Measurements from ENCODE around the gene ZHX3. TPM values are rescaled to one million over a fixed set of nuclear protein-coding genes. Genes with fewer than 3 reads are reported as not detected.

Gene ZHX3
- total and polyA plus RNA-seq, 2 of the 13 experiments (the other 11 are each of a cell fraction or from before 2014, with no cell fraction given) = 8.4 to 11.7 TPM

GRCh38 chr20:41196653-41197225 lies 120.8 kb downstream of the ZHX3 start:
- Histone ChIP-seq H3K36me3 (replicated peaks in 1 of 2; ENCODE audit: control insufficient read depth in 1 of 2, insufficient read depth in 2 of 2, low read length in 2 of 2) (peaks cover 0 to 2% of the 10 kb centered on the region in 2 experiments; a peak in 1 of 5 replicates), H4K20me1 (ENCODE audit: insufficient read depth, low read length) (no peaks in the 10 kb centered on the region), H3K4me3 (replicated peaks in 1 of 3; ENCODE audit: insufficient read depth in 1 of 3, low read depth in 2 of 3, low read length in 3 of 3) (no peak overlapping the region), H3K9me3 (ENCODE audit: low read length) (peaks cover 8% of the 10 kb centered on the region; the same call in 1 of the 2 replicates), H3K4me1 (ENCODE audit: insufficient read depth, low read length) (no peaks in the 10 kb centered on the region), H3K79me2 (ENCODE audit: insufficient read depth, low read length) (no peaks in the 10 kb centered on the region), H3K4me2 (ENCODE audit: low read depth, low read length) (no peak overlapping the region), H3K27ac (ENCODE audit: extremely low read length, insufficient read depth, low read length) (no peak overlapping the region), H3K9ac (ENCODE audit: insufficient read depth, low read depth, low read length) (no peak overlapping the region), H3K27me3 (ENCODE audit: control insufficient read depth in 1 of 2, insufficient read depth in 2 of 2, low read length in 2 of 2) (no peaks in the 10 kb centered on the region), H2AFZ (ENCODE audit: low read length) (no peak overlapping the region)
- DNase-seq (ENCODE audit: low spot score) (no peak), FAIRE-seq (no peak), ATAC-seq (no peak)
- intact Hi-C loops (cut with micrococcal nuclease; ENCODE audit: unreplicated experiment) (no loop called here), in situ Hi-C loops (cut with HindIII; ENCODE audit: extremely low pct_ligation_motif_present, low pct_unique_long_range_greater_than_20kb) (no loop called here)
- CTCF ChIA-PET (ENCODE audit: low intra/inter-chr PET ratio, low total read pairs) = no interaction called here
- POLR2A ChIA-PET = no interaction called here
- TF ChIP-seq CENPT (CRISPR knock-in tag; IDR thresholded peaks at IDR 0.05; ENCODE audit: low read depth) (no peak), ZNF550 (CRISPR knock-in tag; IDR thresholded peaks at IDR 0.05; ENCODE audit: borderline replicate concordance) (no peak), THRA (CRISPR knock-in tag; IDR thresholded peaks at IDR 0.05; ENCODE audit: borderline replicate concordance) (no peak), ZBTB26 (CRISPR knock-in tag; IDR thresholded peaks at IDR 0.05; ENCODE audit: borderline replicate concordance) (0 out of 2 replicates have a peak, but pooled peaks have one; percentile 27)
- whole genome bisulfite sequencing (ENCODE audit: low lambda C conversion rate) = 98% methylated on average over 1 of the region's 1 CpG
- no TSS peak for BruUV-seq (replicated peaks)

GRCh38 chr20:41192575-41192974 lies 125.0 kb downstream of the ZHX3 start:
- DNase-seq (ENCODE audit: low spot score) (no peak), FAIRE-seq (no peak), ATAC-seq (peak; percentile 43; the same call in 2 of the 3 replicates)
- Histone ChIP-seq H3K27me3 (ENCODE audit: control insufficient read depth in 1 of 2, insufficient read depth in 2 of 2, low read length in 2 of 2) (no peaks in the 10 kb centered on the region), H4K20me1 (ENCODE audit: insufficient read depth, low read length) (no peaks in the 10 kb centered on the region), H3K27ac (ENCODE audit: extremely low read length, insufficient read depth, low read length) (no peak overlapping the region), H2AFZ (ENCODE audit: low read length) (no peak overlapping the region), H3K36me3 (replicated peaks in 1 of 2; ENCODE audit: control insufficient read depth in 1 of 2, insufficient read depth in 2 of 2, low read length in 2 of 2) (peaks cover 0 to 2% of the 10 kb centered on the region in 2 experiments; a peak in 1 of 5 replicates), H3K9me3 (ENCODE audit: low read length) (no peaks in the 10 kb centered on the region), H3K4me1 (ENCODE audit: insufficient read depth, low read length) (no peaks in the 10 kb centered on the region), H3K4me2 (ENCODE audit: low read depth, low read length) (no peak overlapping the region), H3K4me3 (replicated peaks in 1 of 3; ENCODE audit: insufficient read depth in 1 of 3, low read depth in 2 of 3, low read length in 3 of 3) (no peak overlapping the region), H3K9ac (ENCODE audit: insufficient read depth, low read depth, low read length) (no peak overlapping the region), H3K79me2 (ENCODE audit: insufficient read depth, low read length) (no peaks in the 10 kb centered on the region)
- ChIA-PET POLR2A (no interaction called here), CTCF (ENCODE audit: low intra/inter-chr PET ratio, low total read pairs) (no interaction called here)
- in situ Hi-C loops (cut with HindIII; ENCODE audit: extremely low pct_ligation_motif_present, low pct_unique_long_range_greater_than_20kb) (no loop called here), intact Hi-C loops (cut with micrococcal nuclease; ENCODE audit: unreplicated experiment) (no loop called here)
- no TSS peak for BruUV-seq (replicated peaks)
- WGBS (ENCODE audit: low lambda C conversion rate) = 94% methylated on average over 3 of the region's 3 CpGs
- TF ChIP-seq ZBTB4 (CRISPR knock-in tag; IDR thresholded peaks at IDR 0.05; ENCODE audit: borderline replicate concordance) = no peak
